ENCODE measurements around the gene FOXE3. TPM values are rescaled to one million over a fixed set of nuclear protein-coding genes. Genes with fewer than 3 reads are reported as not detected.

FOXE3 gene
- total and polyA plus RNA-seq, 5 donors from 2014 or later = not detected

DNA sequence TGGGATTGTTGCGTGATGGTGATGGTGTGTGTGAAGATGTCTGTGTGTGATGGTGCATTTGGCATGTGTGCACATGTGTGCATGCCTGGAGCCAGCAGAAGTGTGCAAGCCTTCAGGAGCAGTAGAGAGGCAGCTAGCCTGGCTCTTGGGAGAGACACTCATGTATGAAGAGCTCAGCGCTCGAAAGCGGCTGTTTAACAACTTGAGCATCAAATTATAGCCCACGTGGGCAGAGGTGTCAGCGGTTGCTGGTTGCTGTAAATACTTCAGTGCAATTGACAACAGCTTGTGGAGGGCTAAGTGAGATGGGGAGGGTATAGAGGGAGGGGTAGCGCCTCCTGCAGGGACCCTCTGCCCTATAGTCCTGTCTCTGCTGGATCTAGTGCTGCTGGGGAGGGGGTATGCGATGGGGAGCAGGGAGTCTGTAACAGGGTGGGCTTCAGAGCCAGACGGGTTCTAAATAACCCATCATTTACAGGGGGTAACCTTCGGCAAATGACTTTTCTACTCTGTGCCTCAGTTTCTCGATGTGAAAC is 43.2 kb downstream of the FOXE3 start:
- H3K4me3 Mint-ChIP-seq = no peak overlapping the region
- H3K9me3 Mint-ChIP-seq = peaks cover 0 to 1% (median 0%) of the 10 kb centered on the region in 7 donors
- H3K27ac Mint-ChIP-seq = no peak overlapping the region
- H3K4me3 ChIP-seq (ENCODE audit: low read depth, low read length) = no peak overlapping the region
- no peak overlapping the region for H3K27ac ChIP-seq (ENCODE audit: insufficient read depth, low read length, poor library complexity, severe bottlenecking)
- H3K27me3 Mint-ChIP-seq = peaks cover 57% of the 10 kb centered on the region
- H3K9me3 ChIP-seq (ENCODE audit: control insufficient read depth in 2 of 2, low read length in 2 of 2) = no peaks in the 10 kb centered on the region
- ATAC-seq (ENCODE audit: low read depth in 2 of 2) = no peak
- H3K36me3 ChIP-seq (ENCODE audit: control insufficient read depth, insufficient read depth, low read length) = no peaks in the 10 kb centered on the region
- H3K27me3 ChIP-seq (ENCODE audit: control insufficient read depth, insufficient read depth, low read length) = peaks cover 27% of the 10 kb centered on the region
- no peak for DNase-seq
- no peaks in the 10 kb centered on the region for H3K4me1 ChIP-seq (ENCODE audit: control insufficient read depth, insufficient read depth, low read length, poor library complexity, severe bottlenecking)
- peaks cover 0 to 3% (median 0%) of the 10 kb centered on the region in 4 donors for H3K4me1 Mint-ChIP-seq
- H3K36me3 Mint-ChIP-seq = no peaks in the 10 kb centered on the region

DNA sequence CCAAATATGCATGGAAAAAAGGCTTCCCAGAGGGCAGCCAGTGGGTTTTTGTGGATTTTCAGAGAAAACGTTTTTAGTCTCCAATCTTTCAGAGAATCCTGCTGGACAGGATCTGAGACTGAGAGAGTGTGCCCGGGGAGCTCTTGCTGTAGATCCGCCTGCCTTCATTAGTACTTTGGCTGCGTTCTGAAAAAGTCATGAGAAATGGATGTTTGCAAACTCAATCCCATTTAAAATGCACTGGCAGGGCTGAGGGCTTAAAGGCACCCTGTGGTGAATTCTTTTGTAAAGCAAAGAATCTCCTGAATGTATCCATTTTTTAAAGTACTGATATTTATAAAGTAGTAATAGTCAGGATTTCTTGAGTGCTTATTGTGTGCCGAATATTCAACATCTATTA is 44.0 kb downstream of the FOXE3 start:
- Histone ChIP-seq H3K27me3 (ENCODE audit: control insufficient read depth, insufficient read depth, low read length) (peaks cover 23% of the 10 kb centered on the region), H3K4me3 (ENCODE audit: low read depth, low read length) (no peak overlapping the region), H3K36me3 (ENCODE audit: control insufficient read depth, insufficient read depth, low read length) (no peaks in the 10 kb centered on the region), H3K27ac (ENCODE audit: insufficient read depth, low read length, poor library complexity, severe bottlenecking) (no peak overlapping the region), H3K4me1 (ENCODE audit: control insufficient read depth, insufficient read depth, low read length, poor library complexity, severe bottlenecking) (no peaks in the 10 kb centered on the region), H3K9me3 (ENCODE audit: control insufficient read depth in 2 of 2, low read length in 2 of 2) (no peaks in the 10 kb centered on the region)
- H3K4me3 Mint-ChIP-seq = no peak overlapping the region
- DNase-seq = no peak
- H3K4me1 Mint-ChIP-seq = peaks cover 0 to 3% (median 0%) of the 10 kb centered on the region in 4 donors
- H3K9me3 Mint-ChIP-seq = peaks cover 0 to 1% (median 0%) of the 10 kb centered on the region in 7 donors
- H3K36me3 Mint-ChIP-seq = no peaks in the 10 kb centered on the region
- ATAC-seq (ENCODE audit: low read depth in 2 of 2) = no peak
- peaks cover 61% of the 10 kb centered on the region for H3K27me3 Mint-ChIP-seq
- no peak overlapping the region for H3K27ac Mint-ChIP-seq

- ATAC-seq (ENCODE audit: low read depth in 2 of 2) (no peak), DNase-seq (no peak)
- Mint-ChIP-seq H3K27me3 (peaks cover 61% of the 10 kb centered on the region), H3K4me1 (peaks cover 0 to 3% (median 0%) of the 10 kb centered on the region in 4 donors), H3K4me3 (no peak overlapping the region), H3K27ac (no peak overlapping the region), H3K36me3 (no peaks in the 10 kb centered on the region), H3K9me3 (peaks cover 0 to 1% (median 0%) of the 10 kb centered on the region in 7 donors)
- Histone ChIP-seq H3K27ac (ENCODE audit: insufficient read depth, low read length, poor library complexity, severe bottlenecking) (no peak overlapping the region), H3K4me1 (ENCODE audit: control insufficient read depth, insufficient read depth, low read length, poor library complexity, severe bottlenecking) (no peaks in the 10 kb centered on the region), H3K4me3 (ENCODE audit: low read depth, low read length) (no peak overlapping the region), H3K27me3 (ENCODE audit: control insufficient read depth, insufficient read depth, low read length) (peaks cover 22% of the 10 kb centered on the region), H3K36me3 (ENCODE audit: control insufficient read depth, insufficient read depth, low read length) (no peaks in the 10 kb centered on the region), H3K9me3 (ENCODE audit: control insufficient read depth in 2 of 2, low read length in 2 of 2) (no peaks in the 10 kb centered on the region)
Measured at GRCh38 chr1:47460456-47460855, 44.4 kb downstream of the FOXE3 start.

GRCh38 chr1:47465605-47466004 is 49.5 kb downstream of the FOXE3 start:
- peaks cover 13% of the 10 kb centered on the region for H3K27me3 ChIP-seq (ENCODE audit: control insufficient read depth, insufficient read depth, low read length)
- Mint-ChIP-seq H3K9me3 (no peaks in the 10 kb centered on the region), H3K36me3 (no peaks in the 10 kb centered on the region), H3K27ac (no peak overlapping the region), H3K4me1 (no peaks in the 10 kb centered on the region), H3K27me3 (peaks cover 42% of the 10 kb centered on the region), H3K4me3 (no peak overlapping the region)
- no peaks in the 10 kb centered on the region for H3K9me3 ChIP-seq (ENCODE audit: control insufficient read depth in 2 of 2, low read length in 2 of 2)
- no peaks in the 10 kb centered on the region for H3K36me3 ChIP-seq (ENCODE audit: control insufficient read depth, insufficient read depth, low read length)
- H3K27ac ChIP-seq (ENCODE audit: insufficient read depth, low read length, poor library complexity, severe bottlenecking) = no peak overlapping the region
- H3K4me3 ChIP-seq (ENCODE audit: low read depth, low read length) = no peak overlapping the region
- no peaks in the 10 kb centered on the region for H3K4me1 ChIP-seq (ENCODE audit: control insufficient read depth, insufficient read depth, low read length, poor library complexity, severe bottlenecking)
- DNase-seq = no peak
- ATAC-seq (ENCODE audit: low read depth in 2 of 2) = no peak

Other genes starting within 250 kb of the FOXE3 start
- gene PDZK1IP1, start 226.2 kb upstream of the FOXE3 start, total RNA-seq = 0.94 TPM
- gene PDZK1IP1, start 226.2 kb upstream of the FOXE3 start, polyA plus RNA-seq = not detected
- 4.4 TPM for gene TAL1, start 184.1 kb upstream of the FOXE3 start, total RNA-seq
- gene TAL1, start 184.1 kb upstream of the FOXE3 start, polyA plus RNA-seq = not detected
- 5.1 TPM for gene STIL, start 102.1 kb upstream of the FOXE3 start, total RNA-seq
- 1 to 10 TPM in 1 of 4 donors, under 1 TPM in 3; 0.64 to 1.8 (median 0.92) TPM for gene STIL, start 102.1 kb upstream of the FOXE3 start, polyA plus RNA-seq
- 94.4 TPM for gene CMPK1, start 82.5 kb upstream of the FOXE3 start, total RNA-seq
- 100 to 1,000 TPM; 140 to 156 (median 148) TPM for gene CMPK1, start 82.5 kb upstream of the FOXE3 start, polyA plus RNA-seq
- gene FOXD2, start 21.8 kb downstream of the FOXE3 start, total RNA-seq = 0.74 TPM
- gene FOXD2, start 21.8 kb downstream of the FOXE3 start, polyA plus RNA-seq = under 1 TPM; 0.10 to 0.37 (median 0.20) TPM

Measured in CD4-positive, CD25-positive, alpha-beta regulatory T cell (primary cell).